Measurements from ENCODE around the gene SPRED1. TPM values are rescaled to one million over a fixed set of nuclear protein-coding genes. Genes with fewer than 3 reads are reported as not detected.

Gene SPRED1
- total and polyA plus RNA-seq, 2 of the 13 experiments (the other 11 are each of a cell fraction or from before 2014, with no cell fraction given): 3.8 to 9.6 TPM

DNA sequence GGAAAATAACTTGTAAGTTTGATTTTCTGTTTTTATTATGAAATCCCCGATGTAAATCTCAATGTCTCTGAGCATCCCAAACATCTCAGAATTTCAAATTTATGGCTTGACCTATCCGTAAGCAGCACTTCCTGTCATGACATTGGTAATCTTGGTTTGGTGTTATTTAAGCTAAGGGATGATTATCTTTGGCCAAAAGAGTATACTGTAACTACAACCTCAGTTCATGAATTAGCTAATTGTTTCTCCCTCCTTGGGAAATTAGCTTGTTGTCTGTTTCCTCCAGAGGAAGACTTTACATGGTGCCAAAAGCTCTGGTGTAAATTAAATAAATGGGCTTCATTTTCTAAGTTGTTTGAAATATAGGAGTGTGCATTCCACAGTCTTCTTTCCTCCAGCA, 28.1 kb upstream of the SPRED1 start (continued):
- no peak for TF ChIP-seq CREM (IDR thresholded peaks at IDR 0.05)
- no peak for TF ChIP-seq CREM (CRISPR knock-in tag; IDR thresholded peaks at IDR 0.05)
- no peak for TF ChIP-seq RAD21 (CRISPR knock-in tag; IDR thresholded peaks at IDR 0.05)
- TF ChIP-seq ZC3H4 (CRISPR knock-in tag; IDR thresholded peaks at IDR 0.05; ENCODE audit: borderline replicate concordance): no peak

DNA sequence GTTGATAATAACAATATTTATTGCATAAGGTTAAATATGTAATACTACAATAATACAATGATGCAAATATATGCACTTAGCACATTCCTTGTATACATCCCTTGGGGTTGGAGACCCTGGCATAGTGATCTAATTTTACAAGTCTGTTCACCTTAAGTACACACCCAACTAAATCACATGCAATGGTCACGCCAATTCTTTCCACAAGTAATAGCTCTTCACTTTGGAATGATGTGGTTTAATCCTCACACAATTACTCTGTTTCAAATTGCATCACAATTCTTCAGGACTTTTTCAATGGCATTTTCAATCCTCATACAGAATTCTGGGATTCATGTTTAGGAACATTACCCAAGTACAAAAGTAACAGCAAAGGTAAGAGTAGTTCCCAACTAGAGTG, 27.3 kb upstream of the SPRED1 start:
- Histone ChIP-seq H3K27me3 (ENCODE audit: control insufficient read depth in 1 of 2, insufficient read depth in 2 of 2, low read length in 2 of 2) (0 out of 5 replicates have a peak, but pooled peaks cover 0 to 1% of the 10 kb centered on the region in 2 experiments), H3K27ac (ENCODE audit: extremely low read length, insufficient read depth, low read length) (no peak overlapping the region), H2AFZ (ENCODE audit: low read length) (no peak overlapping the region), H3K4me2 (ENCODE audit: low read depth, low read length) (no peak overlapping the region), H3K4me3 (replicated peaks in 1 of 3; ENCODE audit: insufficient read depth in 1 of 3, low read depth in 2 of 3, low read length in 3 of 3) (no peak overlapping the region), H4K20me1 (ENCODE audit: insufficient read depth, low read length) (no peaks in the 10 kb centered on the region), H3K9ac (ENCODE audit: insufficient read depth, low read depth, low read length) (no peak overlapping the region), H3K4me1 (ENCODE audit: insufficient read depth, low read length) (no peaks in the 10 kb centered on the region), H3K9me3 (ENCODE audit: low read length) (no peaks in the 10 kb centered on the region), H3K36me3 (replicated peaks in 1 of 2; ENCODE audit: control insufficient read depth in 1 of 2, insufficient read depth in 2 of 2, low read length in 2 of 2) (no peaks in the 10 kb centered on the region), H3K79me2 (ENCODE audit: insufficient read depth, low read length) (no peaks in the 10 kb centered on the region)
- FAIRE-seq (no peak), ATAC-seq (no peak), DNase-seq (ENCODE audit: low spot score) (no peak)
- 5% methylated on average over 1 of the region's 1 CpG for WGBS (ENCODE audit: low lambda C conversion rate)
- ChIA-PET CTCF (ENCODE audit: low intra/inter-chr PET ratio, low total read pairs) (no interaction called here), POLR2A (no interaction called here)
- no TSS peak for BruUV-seq (replicated peaks)
- no peak for TF ChIP-seq ZNF713 (CRISPR knock-in tag; IDR thresholded peaks at IDR 0.05)
- no peak for TF ChIP-seq SOX6 (IDR thresholded peaks at IDR 0.05)
- no peak for TF ChIP-seq SOX6 (CRISPR knock-in tag; IDR thresholded peaks at IDR 0.05)
- no peak for TF ChIP-seq ZNF282 (IDR thresholded peaks at IDR 0.05; ENCODE audit: partially characterized antibody)
- TF ChIP-seq, protein P1, sequence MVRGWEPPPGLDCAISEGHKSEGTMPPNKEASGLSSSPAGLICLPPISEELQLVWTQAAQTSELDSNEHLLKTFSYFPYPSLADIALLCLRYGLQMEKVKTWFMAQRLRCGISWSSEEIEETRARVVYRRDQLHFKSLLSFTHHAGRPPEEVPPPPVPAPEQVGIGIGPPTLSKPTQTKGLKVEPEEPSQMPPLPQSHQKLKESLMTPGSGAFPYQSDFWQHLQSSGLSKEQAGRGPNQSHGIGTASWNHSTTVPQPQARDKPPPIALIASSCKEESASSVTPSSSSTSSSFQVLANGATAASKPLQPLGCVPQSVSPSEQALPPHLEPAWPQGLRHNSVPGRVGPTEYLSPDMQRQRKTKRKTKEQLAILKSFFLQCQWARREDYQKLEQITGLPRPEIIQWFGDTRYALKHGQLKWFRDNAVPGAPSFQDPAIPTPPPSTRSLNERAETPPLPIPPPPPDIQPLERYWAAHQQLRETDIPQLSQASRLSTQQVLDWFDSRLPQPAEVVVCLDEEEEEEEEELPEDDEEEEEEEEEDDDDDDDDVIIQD (CRISPR knock-in tag; IDR thresholded peaks at IDR 0.05; ENCODE audit: low read depth): no peak
- no peak for TF ChIP-seq HDAC2 (CRISPR knock-in tag; IDR thresholded peaks at IDR 0.05)
- TF ChIP-seq TRIM24 (CRISPR knock-in tag; IDR thresholded peaks at IDR 0.05): no peak
- TF ChIP-seq RARA (CRISPR knock-in tag; IDR thresholded peaks at IDR 0.05): no peak
- no peak for TF ChIP-seq ZSCAN20 (CRISPR knock-in tag; IDR thresholded peaks at IDR 0.05; ENCODE audit: borderline replicate concordance)
- no peak for TF ChIP-seq POLR2A (IDR thresholded peaks at IDR 0.05; ENCODE audit: insufficient read depth in 1 of 2, low read depth in 2 of 2, low read length in 2 of 2)
- TF ChIP-seq POLR2G (IDR thresholded peaks at IDR 0.05; ENCODE audit: low read depth, low read length): no peak
- no peak for TF ChIP-seq AHR (CRISPR knock-in tag; IDR thresholded peaks at IDR 0.05)
- TF ChIP-seq ZNF446 (CRISPR knock-in tag; IDR thresholded peaks at IDR 0.05): no peak
- intact Hi-C loops (cut with micrococcal nuclease; ENCODE audit: unreplicated experiment): no loop called here
- in situ Hi-C loops (cut with HindIII; ENCODE audit: extremely low pct_ligation_motif_present, low pct_unique_long_range_greater_than_20kb): no loop called here

All from HepG2 (cell line).